Liver (tissue), 9 donors: ENCODE results near the gene FAM13C. TPM values are rescaled to one million over a fixed set of nuclear protein-coding genes. Genes with fewer than 3 reads are reported as not detected.
"Not testable (repeated sequence)": the region's sequence is repeated elsewhere in the genome, so short reads cannot be mapped to it uniquely, and the experiment has no call there.

ENCODE experiments used
- DNase-seq: peaks from one replicate; pipeline ENCODE4 v3.0.0-alpha.2; 2017; ENCODE audit warnings: low spot score
- H3K27ac ChIP-seq, 2 donors: one replicate each; pipeline ENCODE4 v1.7.0; 2013; ENCODE audit warnings: inconsistent platforms in 2 of 2, low read length in 2 of 2, control low read depth in 1 of 2, low read depth in 1 of 2, mild to moderate bottlenecking in 1 of 2
- H3K27me3 ChIP-seq, 4 donors: one replicate each; pipeline versions ENCODE4 v1.6.1 to v1.7.0; 2013; ENCODE audit warnings: low read length in 3 of 4, inconsistent platforms in 1 of 4, mild to moderate bottlenecking in 1 of 4, moderate library complexity in 1 of 4; ENCODE audit not compliant: control insufficient read depth in 4 of 4, insufficient read depth in 4 of 4
- H3K36me3 ChIP-seq, 4 donors: one replicate each; pipeline versions ENCODE4 v1.6.1 to v1.7.0; 2013; ENCODE audit warnings: low read length in 3 of 4, mild to moderate bottlenecking in 3 of 4, low read depth in 1 of 4, moderate library complexity in 1 of 4; ENCODE audit not compliant: control insufficient read depth in 4 of 4, insufficient read depth in 3 of 4
- H3K4me1 ChIP-seq, 4 donors: one replicate each; pipeline versions ENCODE4 v1.6.1 to v1.7.0; 2013; ENCODE audit warnings: low read length in 3 of 4, mild to moderate bottlenecking in 3 of 4, moderate library complexity in 1 of 4; ENCODE audit not compliant: control insufficient read depth in 4 of 4, insufficient read depth in 4 of 4
- H3K4me3 ChIP-seq, 3 donors: one replicate each; pipeline versions ENCODE4 v1.6.1 to v1.7.0; 2013; ENCODE audit warnings: low read length in 3 of 3, control low read depth in 1 of 3, low read depth in 1 of 3, mild to moderate bottlenecking in 1 of 3
- H3K9ac ChIP-seq, 2 donors: one replicate each; pipeline ENCODE4 v1.7.0; 2013; ENCODE audit warnings: low read length in 2 of 2, mild to moderate bottlenecking in 2 of 2, moderate library complexity in 2 of 2, control low read depth in 1 of 2, low read depth in 1 of 2
- H3K9me3 ChIP-seq, 4 donors: one replicate each; pipeline versions ENCODE4 v1.6.1 to v1.7.0; 2013; ENCODE audit warnings: low read length in 3 of 4; ENCODE audit not compliant: control insufficient read depth in 4 of 4
- FOXA1 ChIP-seq: IDR thresholded peaks from 2 replicates; pipeline ENCODE4 v1.6.1; 2016; ENCODE audit warnings: antibody characterized with exemption
- GABPA ChIP-seq, 2 donors: IDR thresholded peaks in 1 of 2; conservative IDR thresholded peaks in 1 of 2; 2 replicates each; pipeline ENCODE4 v1.6.1; 2016; ENCODE audit warnings: antibody characterized with exemption in 2 of 2, mild to moderate bottlenecking in 1 of 2, moderate library complexity in 1 of 2
- HNF4A ChIP-seq, 2 donors: conservative IDR thresholded peaks; 2 replicates each; pipeline ENCODE4 v1.6.1; 2016; ENCODE audit warnings: antibody characterized with exemption in 2 of 2, mild to moderate bottlenecking in 2 of 2
- HNF4G ChIP-seq: IDR thresholded peaks from 2 replicates; pipeline ENCODE4 v1.6.1; 2016; ENCODE audit warnings: antibody characterized with exemption
- RAD21 ChIP-seq, 2 donors: IDR thresholded peaks; 2 replicates each; pipeline ENCODE4 v1.6.1; 2016; ENCODE audit warnings: antibody characterized with exemption in 2 of 2, mild to moderate bottlenecking in 2 of 2
- RXRA ChIP-seq, 2 donors: IDR thresholded peaks; 2 replicates each; pipeline ENCODE4 v1.6.1; 2017 to 2018; ENCODE audit warnings: antibody characterized with exemption in 2 of 2, mild to moderate bottlenecking in 1 of 2
- SP1 ChIP-seq: IDR thresholded peaks from 2 replicates; pipeline ENCODE4 v1.6.1; 2018; ENCODE audit warnings: antibody characterized with exemption, mild to moderate bottlenecking
- TAF1 ChIP-seq: conservative IDR thresholded peaks from 2 replicates; pipeline ENCODE4 v1.6.1; 2016; ENCODE audit warnings: antibody characterized with exemption, mild to moderate bottlenecking
- ZBTB33 ChIP-seq: IDR thresholded peaks from 2 replicates; pipeline ENCODE4 v1.6.1; 2016; ENCODE audit warnings: antibody characterized with exemption
- WGBS: extraction: QIAGEN DNeasy Blood & Tissue Kit; methylation state at CpG from one replicate; pipeline ENCODE4 v1.1.7; 2013; 5-methylcytosine and 5-hydroxymethylcytosine counted together
- polyA plus RNA-seq, 2 donors: library from polyadenylated mRNA; stranded (reverse) in 1 of 2; unstranded in 1 of 2; fragments of 200-250 nt in 1 of 2; fragments of >200 nt in 1 of 2; fragmentation: Nextera tagmentation in 1 of 2; extraction: Ambion mirVana in 1 of 2; gene quantifications; one replicate each; pipeline versions ENCODE4 v1.2.1 to v1.2.3, GENCODE V29; 2013 to 2015
- total RNA-seq, 2 donors: library from RNA; depleted of rRNA; stranded (reverse); fragments of >200 nt; gene quantifications; one replicate each; pipeline ENCODE4 v1.2.3, GENCODE V29; 2014
- TF ChIP-seq, protein P1 (sequence below): fragments of 150-350 bp; IDR thresholded peaks from 2 replicates; pipeline ENCODE4 v1.5.1; 2017; ENCODE audit warnings: improper control_type of control experiment, low read depth, low read length; ENCODE audit not compliant: missing input control
- TF ChIP-seq, protein P2 (sequence below): IDR thresholded peaks from 2 replicates; pipeline ENCODE4 v1.6.1; 2016; ENCODE audit warnings: antibody characterized with exemption, mild to moderate bottlenecking
- donor health status: healthy.
- donor health status: healthy.
- donor health status: healthy.
- donor health status: healthy.
- donor health status: healthy.

FAM13C gene
- total and polyA plus RNA-seq, 4 donors, result 0.87 to 2.4 (median 2.1) TPM

DNA sequence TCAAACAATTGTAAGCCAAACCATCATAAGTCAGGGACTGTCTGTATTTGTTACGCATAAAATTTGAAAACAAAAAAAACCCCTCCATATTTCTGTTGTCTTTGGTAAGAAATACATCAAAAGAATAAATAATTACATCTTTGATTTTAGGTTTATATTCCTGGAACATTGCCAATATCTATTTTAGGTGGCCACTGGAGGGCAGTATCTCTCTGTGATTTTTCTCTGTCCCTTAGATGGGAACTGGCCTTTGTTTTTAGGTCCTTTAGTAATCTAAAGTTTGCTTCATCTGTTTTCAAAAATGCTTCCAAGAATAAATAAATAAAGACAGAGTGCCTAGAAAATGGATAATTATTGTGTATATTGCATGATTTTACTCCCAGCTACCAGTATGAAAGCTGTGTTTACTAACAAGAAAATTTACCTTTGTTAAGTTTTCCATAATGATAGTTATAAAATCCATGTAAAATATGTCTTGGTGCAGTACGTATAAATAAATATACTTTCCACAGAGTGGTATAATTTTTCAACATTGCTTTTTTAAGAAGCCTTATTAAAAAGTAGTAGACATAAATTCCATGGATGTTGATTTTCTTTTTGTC, 121.7 kb downstream of the FAM13C start:
- Histone ChIP-seq H3K4me1 (no peaks in the 10 kb centered on the region), H3K27me3 (no peaks in the 10 kb centered on the region), H3K36me3 (peaks cover 0 to 4% (median 0%) of the 10 kb centered on the region in 4 donors), H3K27ac (no peak overlapping the region), H3K4me3 (no peak overlapping the region), H3K9me3 (no peaks in the 10 kb centered on the region), H3K9ac (no peak overlapping the region)
- no peak for DNase-seq
- 49% methylated on average over 2 of the region's 2 CpGs for WGBS
- peak; percentile 92 to 94 for TF ChIP-seq RAD21 (IDR thresholded peaks at IDR 0.05)
- no peak for TF ChIP-seq TAF1
- no peak for TF ChIP-seq FOXA1
- TF ChIP-seq, protein P1, sequence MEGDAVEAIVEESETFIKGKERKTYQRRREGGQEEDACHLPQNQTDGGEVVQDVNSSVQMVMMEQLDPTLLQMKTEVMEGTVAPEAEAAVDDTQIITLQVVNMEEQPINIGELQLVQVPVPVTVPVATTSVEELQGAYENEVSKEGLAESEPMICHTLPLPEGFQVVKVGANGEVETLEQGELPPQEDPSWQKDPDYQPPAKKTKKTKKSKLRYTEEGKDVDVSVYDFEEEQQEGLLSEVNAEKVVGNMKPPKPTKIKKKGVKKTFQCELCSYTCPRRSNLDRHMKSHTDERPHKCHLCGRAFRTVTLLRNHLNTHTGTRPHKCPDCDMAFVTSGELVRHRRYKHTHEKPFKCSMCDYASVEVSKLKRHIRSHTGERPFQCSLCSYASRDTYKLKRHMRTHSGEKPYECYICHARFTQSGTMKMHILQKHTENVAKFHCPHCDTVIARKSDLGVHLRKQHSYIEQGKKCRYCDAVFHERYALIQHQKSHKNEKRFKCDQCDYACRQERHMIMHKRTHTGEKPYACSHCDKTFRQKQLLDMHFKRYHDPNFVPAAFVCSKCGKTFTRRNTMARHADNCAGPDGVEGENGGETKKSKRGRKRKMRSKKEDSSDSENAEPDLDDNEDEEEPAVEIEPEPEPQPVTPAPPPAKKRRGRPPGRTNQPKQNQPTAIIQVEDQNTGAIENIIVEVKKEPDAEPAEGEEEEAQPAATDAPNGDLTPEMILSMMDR, result peak; percentile 65
- no peak for TF ChIP-seq SP1
- TF ChIP-seq HNF4G, result no peak

GRCh38 chr10:59239108-59239507, 123.2 kb downstream of the FAM13C start:
- not testable (repeated sequence) for H3K36me3 ChIP-seq, H3K4me1 ChIP-seq, H3K27me3 ChIP-seq, H3K9ac ChIP-seq, H3K27ac ChIP-seq, H3K4me3 ChIP-seq, DNase-seq, H3K9me3 ChIP-seq
- 90% methylated on average over 2 of the region's 2 CpGs for WGBS

DNA sequence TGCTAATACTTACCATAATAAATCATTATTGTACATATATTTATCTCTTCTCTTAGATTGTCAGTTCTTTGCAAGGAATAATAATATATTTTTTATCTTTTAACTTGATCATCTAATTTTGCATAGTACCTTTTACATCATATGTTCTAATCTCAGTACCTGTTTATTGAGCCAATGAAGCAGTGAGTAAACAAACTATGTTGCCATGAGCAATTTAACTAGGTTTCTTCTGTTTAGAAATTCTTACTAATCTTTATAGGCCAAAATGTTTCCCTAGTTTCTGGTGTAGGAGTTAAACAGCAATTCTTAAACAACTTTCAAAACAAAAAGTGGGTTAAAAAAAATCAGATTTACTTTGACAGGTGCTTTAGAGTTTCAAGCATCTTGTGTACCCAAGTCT, 124.6 kb downstream of the FAM13C start:
- H3K4me1 ChIP-seq, result no peaks in the 10 kb centered on the region
- H3K27ac ChIP-seq, result no peak overlapping the region
- no peaks in the 10 kb centered on the region for H3K27me3 ChIP-seq
- H3K9me3 ChIP-seq, result no peaks in the 10 kb centered on the region
- no peaks in the 10 kb centered on the region for H3K36me3 ChIP-seq
- TF ChIP-seq RAD21 (IDR thresholded peaks at IDR 0.05) (no peak), ZBTB33 (no peak), RXRA (IDR thresholded peaks at IDR 0.05) (no peak), HNF4A (conservative IDR thresholded peaks at IDR 0.05) (no peak), GABPA (IDR thresholded peaks at IDR 0.05 in 1 of 2, conservative IDR thresholded peaks at IDR 0.05 in 1 of 2) (no peak)
- TF ChIP-seq, protein P2, sequence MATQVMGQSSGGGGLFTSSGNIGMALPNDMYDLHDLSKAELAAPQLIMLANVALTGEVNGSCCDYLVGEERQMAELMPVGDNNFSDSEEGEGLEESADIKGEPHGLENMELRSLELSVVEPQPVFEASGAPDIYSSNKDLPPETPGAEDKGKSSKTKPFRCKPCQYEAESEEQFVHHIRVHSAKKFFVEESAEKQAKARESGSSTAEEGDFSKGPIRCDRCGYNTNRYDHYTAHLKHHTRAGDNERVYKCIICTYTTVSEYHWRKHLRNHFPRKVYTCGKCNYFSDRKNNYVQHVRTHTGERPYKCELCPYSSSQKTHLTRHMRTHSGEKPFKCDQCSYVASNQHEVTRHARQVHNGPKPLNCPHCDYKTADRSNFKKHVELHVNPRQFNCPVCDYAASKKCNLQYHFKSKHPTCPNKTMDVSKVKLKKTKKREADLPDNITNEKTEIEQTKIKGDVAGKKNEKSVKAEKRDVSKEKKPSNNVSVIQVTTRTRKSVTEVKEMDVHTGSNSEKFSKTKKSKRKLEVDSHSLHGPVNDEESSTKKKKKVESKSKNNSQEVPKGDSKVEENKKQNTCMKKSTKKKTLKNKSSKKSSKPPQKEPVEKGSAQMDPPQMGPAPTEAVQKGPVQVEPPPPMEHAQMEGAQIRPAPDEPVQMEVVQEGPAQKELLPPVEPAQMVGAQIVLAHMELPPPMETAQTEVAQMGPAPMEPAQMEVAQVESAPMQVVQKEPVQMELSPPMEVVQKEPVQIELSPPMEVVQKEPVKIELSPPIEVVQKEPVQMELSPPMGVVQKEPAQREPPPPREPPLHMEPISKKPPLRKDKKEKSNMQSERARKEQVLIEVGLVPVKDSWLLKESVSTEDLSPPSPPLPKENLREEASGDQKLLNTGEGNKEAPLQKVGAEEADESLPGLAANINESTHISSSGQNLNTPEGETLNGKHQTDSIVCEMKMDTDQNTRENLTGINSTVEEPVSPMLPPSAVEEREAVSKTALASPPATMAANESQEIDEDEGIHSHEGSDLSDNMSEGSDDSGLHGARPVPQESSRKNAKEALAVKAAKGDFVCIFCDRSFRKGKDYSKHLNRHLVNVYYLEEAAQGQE, result no peak
- TF ChIP-seq, protein P1, result no peak
- H3K4me3 ChIP-seq, result no peak overlapping the region
- no peak for DNase-seq
- H3K9ac ChIP-seq, result no peak overlapping the region
